Cardiac muscle cell (in vitro differentiated cells and primary cell): ENCODE data around the gene SLC4A11. TPM values are rescaled to one million over a fixed set of nuclear protein-coding genes. Genes with fewer than 3 reads are reported as not detected.

Experiments
- DNase-seq, 2 donors: peaks; one replicate each; pipeline versions ENCODE4 v3.0.0 to v3.0.0-alpha.2; 2010 to 2017; ENCODE audit warnings: low read depth in 1 of 2, low spot score in 1 of 2
- H3K27ac ChIP-seq: fragments of 200-600 bp; sonication (generic); 2 replicates; pipeline ENCODE4 v1.5.1; 2016
- H3K27me3 ChIP-seq: fragments of 200-600 bp; sonication (generic); 2 replicates; pipeline ENCODE4 v1.6.0; 2016; ENCODE audit warnings: control low read depth
- H3K36me3 ChIP-seq: fragments of 200-600 bp; sonication (generic); 2 replicates; pipeline ENCODE4 v1.5.1; 2016; ENCODE audit warnings: control low read depth
- H3K4me1 ChIP-seq: fragments of 200-600 bp; sonication (generic); 2 replicates; pipeline ENCODE4 v1.8.1; 2017; ENCODE audit warnings: low read depth, mild to moderate bottlenecking, mixed run types
- H3K4me3 ChIP-seq: fragments of 200-600 bp; sonication (generic); 2 replicates; pipeline ENCODE4 v1.5.1; 2016; ENCODE audit warnings: mild to moderate bottlenecking
- H3K9me3 ChIP-seq: fragments of 200-600 bp; sonication (generic); 2 replicates; pipeline ENCODE4 v1.5.1; 2017; ENCODE audit warnings: low read depth, mild to moderate bottlenecking, control low read depth
- CTCF ChIP-seq: IDR thresholded peaks from 2 replicates; pipeline ENCODE4 v1.5.1; 2012; ENCODE audit warnings: low read depth, mild to moderate bottlenecking, low read length
- polyA plus RNA-seq: library from polyadenylated mRNA; unstranded; fragments of >200 nt; fragmentation: Nextera tagmentation; extraction: Ambion mirVana; gene quantifications from 2 replicates; pipeline ENCODE4 v1.2.1, GENCODE V29; 2016
- total RNA-seq: library from RNA; depleted of rRNA; stranded (reverse); fragments of >200 nt; gene quantifications from 2 replicates; pipeline ENCODE4 v1.2.3, GENCODE V29; 2016

Gene SLC4A11
- total and polyA plus RNA-seq, 2 experiments from 2014 or later = 0.12 TPM; not detected in 1

- Histone ChIP-seq H3K27me3 (no peaks in the 10 kb centered on the region), H3K36me3 (peaks cover 13% of the 10 kb centered on the region), H3K4me1 (peaks cover 9% of the 10 kb centered on the region), H3K9me3 (no peaks in the 10 kb centered on the region), H3K4me3 (peak overlapping the region; percentile 73), H3K27ac (peak overlapping the region; percentile 85)
- DNase-seq = peak in 1 of 2 donors; percentile 20
- TF ChIP-seq CTCF = no peak
Observed at GRCh38 chr20:3203315-3204123, 35.5 kb downstream of the SLC4A11 start.

- H3K4me1 ChIP-seq = peaks cover 7% of the 10 kb centered on the region
- TF ChIP-seq CTCF = no peak
Observed at GRCh38 chr20:3202965-3203314, 36.0 kb downstream of the SLC4A11 start.

GRCh38 chr20:3199976-3200755 is 38.8 kb downstream of the SLC4A11 start:
- no peak for TF ChIP-seq CTCF
- no peak for DNase-seq
- Histone ChIP-seq H3K4me3 (no peak overlapping the region), H3K36me3 (peaks cover 19% of the 10 kb centered on the region), H3K4me1 (peaks cover 7% of the 10 kb centered on the region), H3K27me3 (no peaks in the 10 kb centered on the region), H3K9me3 (no peaks in the 10 kb centered on the region), H3K27ac (no peak overlapping the region)

More at GRCh38 chr20:3202965-3203314, 36.0 kb downstream of the SLC4A11 start:
- DNase-seq = no peak
- Histone ChIP-seq H3K36me3 (peaks cover 13% of the 10 kb centered on the region), H3K4me3 (peak overlapping the region; percentile 73), H3K27ac (no peak overlapping the region), H3K9me3 (no peaks in the 10 kb centered on the region), H3K27me3 (no peaks in the 10 kb centered on the region)

- H3K4me3 ChIP-seq = no peak overlapping the region
- no peak for DNase-seq
- TF ChIP-seq CTCF = no peak
- no peak overlapping the region for H3K27ac ChIP-seq
- no peaks in the 10 kb centered on the region for H3K9me3 ChIP-seq
- no peaks in the 10 kb centered on the region for H3K27me3 ChIP-seq
- H3K4me1 ChIP-seq = peaks cover 7% of the 10 kb centered on the region
- peaks cover 28% of the 10 kb centered on the region for H3K36me3 ChIP-seq
Observed at GRCh38 chr20:3199206-3199605, 39.8 kb downstream of the SLC4A11 start.

GRCh38 chr20:3195590-3196237 is 43.3 kb downstream of the SLC4A11 start:
- DNase-seq = no peak
- H3K27me3 ChIP-seq = no peaks in the 10 kb centered on the region
- H3K27ac ChIP-seq = no peak overlapping the region
- H3K4me3 ChIP-seq = no peak overlapping the region
- TF ChIP-seq CTCF = no peak
- peaks cover 35% of the 10 kb centered on the region for H3K36me3 ChIP-seq
- H3K9me3 ChIP-seq = no peaks in the 10 kb centered on the region
- no peaks in the 10 kb centered on the region for H3K4me1 ChIP-seq
